IMR-90 (cell line): ENCODE results near the gene METTL25. TPM values are rescaled to one million over a fixed set of nuclear protein-coding genes. Genes with fewer than 3 reads are reported as not detected.

Source experiments
- ATAC-seq: fragments of 200-7000 bp; cut with Tn5 transposase; 2 replicates; pipeline ENCODE4 v1.9.1; 2020; ENCODE audit warnings: low read depth, mild to moderate bottlenecking, moderate library complexity
- BruUV-seq: library from RNA; stranded (reverse); fragments of 400-500 nt; replicated peaks from 2 replicates; lab custom pipeline; 2021; lab: Mats Ljungman, UMichigan
- CTCF ChIA-PET: fragments of 300-600 bp; formaldehyde crosslinking; extraction: SDS; loops from one replicate; lab custom pipeline; 2021; ENCODE audit warnings: antibody characterized with exemption; lab: Yijun Ruan, JAX
- POLR2A ChIA-PET: fragments of 300-600 bp; sonication (Branson Sonifier 250); formaldehyde crosslinking; loops from one replicate; lab custom pipeline; 2022; ENCODE audit warnings: antibody characterized with exemption; ENCODE audit not compliant: unreplicated experiment; lab: Charles Lee
- DNase-seq: peaks from one replicate; pipeline ENCODE4 v3.0.0; 2013
- H2AFZ ChIP-seq: replicated peaks from 2 replicates; pipeline ENCODE3; 2013; ENCODE audit warnings: low read length, mild to moderate bottlenecking; ENCODE audit not compliant: poor library complexity
- H2AK5ac ChIP-seq: 2 replicates; pipeline ENCODE4 v1.6.1; 2013; ENCODE audit warnings: low read depth, low read length, inconsistent platforms
- H2AK9ac ChIP-seq: replicated peaks from 2 replicates; pipeline ENCODE3; 2013; ENCODE audit warnings: mild to moderate bottlenecking, low read depth, low read length, moderate library complexity; ENCODE audit not compliant: poor library complexity
- H2BK120ac ChIP-seq: 2 replicates; pipeline ENCODE4 v1.6.1; 2013; ENCODE audit warnings: low read depth, low read length, inconsistent platforms
- H2BK15ac ChIP-seq: 3 replicates; pipeline ENCODE4 v1.6.1; 2013; ENCODE audit warnings: low read depth, low read length, inconsistent platforms
- H2BK20ac ChIP-seq: 2 replicates; pipeline ENCODE4 v1.6.1; 2013; ENCODE audit warnings: low read depth, mild to moderate bottlenecking, inconsistent platforms, low read length, moderate library complexity
- H2BK5ac ChIP-seq: 2 replicates; pipeline ENCODE4 v1.6.1; 2013; ENCODE audit warnings: mild to moderate bottlenecking, low read depth, low read length, inconsistent platforms; ENCODE audit not compliant: poor library complexity, severe bottlenecking
- H3K14ac ChIP-seq: replicated peaks from 2 replicates; pipeline ENCODE4 v1.6.1; 2013; ENCODE audit warnings: low read depth, low read length, inconsistent platforms
- H3K18ac ChIP-seq: 2 replicates; pipeline ENCODE4 v1.6.1; 2013; ENCODE audit warnings: low read depth, low read length, control low read depth
- H3K23ac ChIP-seq: 2 replicates; pipeline ENCODE4 v1.6.1; 2013; ENCODE audit warnings: low read depth, low read length, inconsistent platforms
- H3K27ac ChIP-seq: 2 replicates; pipeline ENCODE4 v1.5.1; 2013; ENCODE audit warnings: mild to moderate bottlenecking, control low read depth, low read length; ENCODE audit not compliant: insufficient read depth
- H3K27me3 ChIP-seq: 2 replicates; pipeline ENCODE4 v1.6.1; 2013; ENCODE audit warnings: low read length; ENCODE audit not compliant: control insufficient read depth, insufficient read depth
- H3K36me3 ChIP-seq: 2 replicates; pipeline ENCODE4 v1.6.1; 2013; ENCODE audit warnings: low read length, mixed read lengths; ENCODE audit not compliant: control insufficient read depth, insufficient read depth
- H3K4ac ChIP-seq: 2 replicates; pipeline ENCODE4 v1.6.1; 2013; ENCODE audit warnings: low read depth, low read length, inconsistent platforms
- H3K4me1 ChIP-seq: 2 replicates; pipeline ENCODE4 v1.6.1; 2013; ENCODE audit warnings: low read length, mixed read lengths; ENCODE audit not compliant: control insufficient read depth, insufficient read depth
- H3K4me2 ChIP-seq: 2 replicates; pipeline ENCODE4 v1.6.1; 2013; ENCODE audit warnings: low read depth, mild to moderate bottlenecking, control low read depth, low read length, moderate library complexity
- H3K4me3 ChIP-seq: 2 replicates; pipeline ENCODE4 v1.5.1; 2013; ENCODE audit warnings: low read depth, mild to moderate bottlenecking, control low read depth, low read length, moderate library complexity; ENCODE audit not compliant: insufficient read depth
- H3K56ac ChIP-seq: 2 replicates; pipeline ENCODE4 v1.6.1; 2013; ENCODE audit warnings: low read length, inconsistent platforms; ENCODE audit not compliant: insufficient read depth; ENCODE audit errors: extremely low read depth
- H3K79me1 ChIP-seq, 2 experiments: 2 replicates each; pipeline ENCODE4 v1.6.1; 2013; ENCODE audit warnings: low read length in 2 of 2, inconsistent platforms in 1 of 2, low read depth in 1 of 2
- H3K9ac ChIP-seq: 2 replicates; pipeline ENCODE4 v1.6.1; 2013; ENCODE audit warnings: low read depth, low read length, control low read depth
- H3K9me1 ChIP-seq: 2 replicates; pipeline ENCODE4 v1.6.1; 2013; ENCODE audit warnings: low read length, inconsistent platforms; ENCODE audit not compliant: insufficient read depth
- H3K9me3 ChIP-seq: 2 replicates; pipeline ENCODE4 v1.6.1; 2013; ENCODE audit warnings: low read length; ENCODE audit not compliant: control insufficient read depth, insufficient read depth
- H4K20me1 ChIP-seq: 2 replicates; pipeline ENCODE4 v1.6.1; 2013; ENCODE audit warnings: low read length, inconsistent platforms; ENCODE audit not compliant: insufficient read depth
- H4K5ac ChIP-seq: 2 replicates; pipeline ENCODE4 v1.6.1; 2013; ENCODE audit warnings: mild to moderate bottlenecking, low read depth, low read length, control low read depth
- H4K8ac ChIP-seq, 2 experiments: 2 replicates each; pipeline ENCODE4 v1.6.1; 2013; ENCODE audit warnings: low read depth in 2 of 2, low read length in 2 of 2, control low read depth in 1 of 2, inconsistent platforms in 1 of 2
- H4K91ac ChIP-seq: 2 replicates; pipeline ENCODE4 v1.6.1; 2013; ENCODE audit warnings: low read depth, low read length, inconsistent platforms; ENCODE audit not compliant: insufficient read depth
- BHLHE40 ChIP-seq: fragments of 150-350 bp; IDR thresholded peaks from 2 replicates; pipeline ENCODE4 v1.6.1; 2016; ENCODE audit warnings: mild to moderate bottlenecking, low read depth, low read length
- CHD1 ChIP-seq: IDR thresholded peaks from 2 replicates; pipeline ENCODE4 v1.6.1; 2012; ENCODE audit warnings: low read depth, low read length, improper control_type of control experiment
- CTCF ChIP-seq: conservative IDR thresholded peaks from 2 replicates; pipeline ENCODE4 v1.5.1; 2012; ENCODE audit warnings: mild to moderate bottlenecking, low read depth, low read length, improper control_type of control experiment
- ELK1 ChIP-seq: fragments of 150-350 bp; IDR thresholded peaks from 2 replicates; pipeline ENCODE4 v1.6.1; 2016; ENCODE audit warnings: low read depth, mild to moderate bottlenecking, low read length, moderate library complexity, borderline replicate concordance
- FOS ChIP-seq: fragments of 150-350 bp; IDR thresholded peaks from 2 replicates; pipeline ENCODE4 v1.6.1; 2016; ENCODE audit warnings: low read depth, low read length
- MAZ ChIP-seq: IDR thresholded peaks from 2 replicates; pipeline ENCODE4 v1.6.1; 2012; ENCODE audit warnings: low read depth, mild to moderate bottlenecking, low read length, improper control_type of control experiment, moderate library complexity, borderline replicate concordance
- SMC3 ChIP-seq: fragments of 150-350 bp; IDR thresholded peaks from 2 replicates; pipeline ENCODE4 v1.6.1; 2016; ENCODE audit warnings: low read depth, mild to moderate bottlenecking, antibody characterized with exemption, low read length, moderate library complexity
- WGBS, 2 experiments: methylation state at CpG; one replicate each; pipeline versions ENCODE4 v1.1.5 to v1.1.7; 2013; ENCODE audit warnings: missing lambda C conversion rate in 2 of 2; ENCODE audit not compliant: insufficient read length in 1 of 2; ENCODE audit errors: extremely low coverage in 2 of 2; 5-methylcytosine and 5-hydroxymethylcytosine counted together
- dilution Hi-C: fragments of 300-500 bp; cut with HindIII; formaldehyde crosslinking; loops from one replicate; pipeline ENCODE4 v1.14.3; 2018; ENCODE audit warnings: low sequenced_read_pairs; ENCODE audit not compliant: unreplicated experiment
- in situ Hi-C: fragments of 300-500 bp; cut with MboI; formaldehyde crosslinking; loops from 3 replicates; pipeline ENCODE4 v1.14.3; 2019; ENCODE audit warnings: low sequenced_read_pairs, inconsistent platforms, mixed read lengths
- intact Hi-C: fragments of 100-400 bp; cut with micrococcal nuclease; formaldehyde crosslinking; loops from 2 replicates; pipeline ENCODE4 v1.10.0; 2022
- polyA plus RNA-seq, 3 experiments: library from polyadenylated mRNA; depleted of rRNA; stranded (reverse); fragments of >200 nt; gene quantifications; 2 replicates each; pipeline ENCODE4 v1.2.3, GENCODE V29; 2012; ENCODE audit warnings: low replicate concordance in 1 of 3
- total RNA-seq: library from RNA; depleted of rRNA; stranded (reverse); fragments of >200 nt; gene quantifications from 2 replicates; pipeline ENCODE4 v1.2.3, GENCODE V29; 2012

METTL25 gene
- total and polyA plus RNA-seq, 2 of the 4 experiments (the other 2 are of a cell fraction), result 2.6 to 3.0 TPM

GRCh38 chr12:82505150-82505549 is 146.8 kb downstream of the METTL25 start:
- Histone ChIP-seq H3K27ac (no peak overlapping the region), H2BK5ac (no peak overlapping the region), H3K18ac (no peak overlapping the region), H3K4me1 (no peaks in the 10 kb centered on the region), H3K9ac (no peak overlapping the region), H3K9me3 (no peaks in the 10 kb centered on the region), H2AFZ (no peak overlapping the region), H2AK5ac (no peak overlapping the region), H3K9me1 (no peaks in the 10 kb centered on the region), H2AK9ac (no peak overlapping the region), H4K20me1 (no peaks in the 10 kb centered on the region), H4K8ac (no peak overlapping the region), H3K27me3 (no peaks in the 10 kb centered on the region), H3K4ac (no peak overlapping the region), H2BK120ac (no peak overlapping the region), H3K56ac (no peak overlapping the region), H4K91ac (no peak overlapping the region), H4K5ac (no peak overlapping the region), H2BK20ac (no peak overlapping the region), H3K23ac (no peak overlapping the region), H3K79me1 (no peaks in the 10 kb centered on the region), H3K4me2 (no peak overlapping the region), H3K36me3 (no peaks in the 10 kb centered on the region), H3K14ac (no peak overlapping the region), H3K4me3 (no peak overlapping the region), H2BK15ac (no peak overlapping the region)
- ChIA-PET POLR2A (no interaction called here), CTCF (no interaction called here)
- in situ Hi-C loops, result no loop called here
- ATAC-seq (no peak), DNase-seq (no peak)
- no CpG with 5 or more reads among the region's 3 CpGs for WGBS, 2 experiments
- intact Hi-C loops, result no loop called here
- no TSS peak for BruUV-seq
- no peak for TF ChIP-seq FOS
- no peak for TF ChIP-seq CTCF
- TF ChIP-seq CHD1, result no peak
- no peak for TF ChIP-seq SMC3
- no peak for TF ChIP-seq MAZ
- no peak for TF ChIP-seq BHLHE40
- no peak for TF ChIP-seq ELK1
- dilution Hi-C loops, result no loop called here
